ENCODE data around the gene TMEM132C. TPM values are rescaled to one million over a fixed set of nuclear protein-coding genes. Genes with fewer than 3 reads are reported as not detected.

TMEM132C gene
- total RNA-seq, 2 donors from 2014 or later = 0.46 to 5.3 TPM

DNA sequence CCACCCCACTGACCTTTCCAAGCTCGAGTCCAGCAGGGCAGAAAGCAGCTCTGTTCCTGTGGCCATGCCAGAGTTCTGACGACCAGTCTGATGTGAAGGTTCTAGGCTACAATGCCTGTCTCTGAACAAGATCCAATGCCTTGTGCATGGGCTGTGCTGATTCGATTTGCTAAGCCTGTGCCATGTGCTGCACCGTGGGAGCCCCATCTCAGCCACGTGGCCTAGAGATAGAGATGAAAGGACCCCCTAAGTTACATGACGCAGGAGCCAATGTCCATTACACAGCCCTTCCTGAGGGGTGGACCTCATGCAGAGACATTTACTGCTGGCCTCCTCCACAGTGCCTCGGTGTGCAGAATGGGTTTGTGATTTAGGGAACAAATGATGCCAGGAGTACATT is 300.8 kb downstream of the TMEM132C start:
- TF ChIP-seq POLR2A (IDR thresholded peaks at IDR 0.05) (no peak), POLR2AphosphoS5 (IDR thresholded peaks at IDR 0.05) (no peak)
- TF ChIP-seq, protein P1, sequence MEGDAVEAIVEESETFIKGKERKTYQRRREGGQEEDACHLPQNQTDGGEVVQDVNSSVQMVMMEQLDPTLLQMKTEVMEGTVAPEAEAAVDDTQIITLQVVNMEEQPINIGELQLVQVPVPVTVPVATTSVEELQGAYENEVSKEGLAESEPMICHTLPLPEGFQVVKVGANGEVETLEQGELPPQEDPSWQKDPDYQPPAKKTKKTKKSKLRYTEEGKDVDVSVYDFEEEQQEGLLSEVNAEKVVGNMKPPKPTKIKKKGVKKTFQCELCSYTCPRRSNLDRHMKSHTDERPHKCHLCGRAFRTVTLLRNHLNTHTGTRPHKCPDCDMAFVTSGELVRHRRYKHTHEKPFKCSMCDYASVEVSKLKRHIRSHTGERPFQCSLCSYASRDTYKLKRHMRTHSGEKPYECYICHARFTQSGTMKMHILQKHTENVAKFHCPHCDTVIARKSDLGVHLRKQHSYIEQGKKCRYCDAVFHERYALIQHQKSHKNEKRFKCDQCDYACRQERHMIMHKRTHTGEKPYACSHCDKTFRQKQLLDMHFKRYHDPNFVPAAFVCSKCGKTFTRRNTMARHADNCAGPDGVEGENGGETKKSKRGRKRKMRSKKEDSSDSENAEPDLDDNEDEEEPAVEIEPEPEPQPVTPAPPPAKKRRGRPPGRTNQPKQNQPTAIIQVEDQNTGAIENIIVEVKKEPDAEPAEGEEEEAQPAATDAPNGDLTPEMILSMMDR (IDR thresholded peaks at IDR 0.05) = no peak
- intact Hi-C loops (cut with DNase I) = no loop called here
- Histone ChIP-seq H3K9me3 (no peaks in the 10 kb centered on the region), H3K4me3 (no peak overlapping the region), H3K36me3 (no peaks in the 10 kb centered on the region), H3K27ac (no peak overlapping the region), H3K27me3 (replicated peaks; ENCODE audit: insufficient read depth) (no peaks in the 10 kb centered on the region), H3K4me1 (replicated peaks) (no peaks in the 10 kb centered on the region)
- no peak for DNase-seq (ENCODE audit: low spot score)
- 74% methylated on average over 7 of the region's 7 CpGs for WGBS

DNA sequence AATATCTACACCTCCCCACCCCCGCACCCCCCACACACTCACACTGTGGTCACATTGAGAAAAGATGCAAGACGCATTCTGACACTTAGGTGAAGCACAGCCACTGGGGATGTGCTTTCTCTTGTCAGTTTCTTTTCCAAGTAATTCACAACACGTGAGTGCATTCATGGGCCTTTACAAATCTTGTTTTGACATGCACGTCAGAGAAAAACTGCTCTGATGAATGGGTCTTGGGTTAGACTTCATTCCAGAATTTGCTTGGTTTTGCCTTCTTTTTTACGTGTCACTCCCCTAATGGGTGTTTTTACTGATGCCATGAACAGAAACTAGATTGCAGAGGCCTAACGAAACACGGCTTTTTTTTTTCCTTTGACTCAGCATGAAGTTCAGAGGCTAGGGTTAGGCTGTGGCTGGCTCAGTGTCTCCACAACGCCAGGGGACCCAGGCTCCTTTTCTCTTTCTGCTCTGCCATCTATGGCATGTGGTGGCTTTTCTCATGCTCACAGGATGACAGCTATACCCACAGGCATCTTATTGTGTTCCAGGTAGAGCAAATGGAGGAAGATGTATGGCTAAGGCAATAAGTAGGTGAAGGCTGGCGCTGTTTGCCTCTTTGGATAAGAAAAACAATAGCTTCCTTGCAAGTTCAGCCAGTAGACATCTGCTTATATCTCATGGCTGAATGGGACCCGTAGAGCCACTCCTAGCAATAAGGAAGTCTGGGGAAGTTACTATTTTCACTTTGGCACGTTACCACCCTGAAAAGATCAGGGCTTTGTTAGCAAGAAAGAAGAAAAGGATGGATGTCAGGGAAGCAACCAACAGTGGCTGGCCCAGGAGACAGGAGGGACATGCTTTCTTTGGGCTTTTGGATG is 303.5 kb downstream of the TMEM132C start:
- Histone ChIP-seq H3K27ac (no peak overlapping the region), H3K4me3 (no peak overlapping the region), H3K27me3 (replicated peaks; ENCODE audit: insufficient read depth) (no peaks in the 10 kb centered on the region), H3K4me1 (replicated peaks) (no peaks in the 10 kb centered on the region), H3K9me3 (no peaks in the 10 kb centered on the region), H3K36me3 (no peaks in the 10 kb centered on the region)
- no peak for DNase-seq (ENCODE audit: low spot score)
- TF ChIP-seq POLR2AphosphoS5 (IDR thresholded peaks at IDR 0.05) (no peak), POLR2A (IDR thresholded peaks at IDR 0.05) (no peak)
- TF ChIP-seq, protein P1 (IDR thresholded peaks at IDR 0.05) = no peak
- intact Hi-C loops (cut with DNase I) = no loop called here
- WGBS = 62% methylated on average over 11 of the region's 11 CpGs

DNA sequence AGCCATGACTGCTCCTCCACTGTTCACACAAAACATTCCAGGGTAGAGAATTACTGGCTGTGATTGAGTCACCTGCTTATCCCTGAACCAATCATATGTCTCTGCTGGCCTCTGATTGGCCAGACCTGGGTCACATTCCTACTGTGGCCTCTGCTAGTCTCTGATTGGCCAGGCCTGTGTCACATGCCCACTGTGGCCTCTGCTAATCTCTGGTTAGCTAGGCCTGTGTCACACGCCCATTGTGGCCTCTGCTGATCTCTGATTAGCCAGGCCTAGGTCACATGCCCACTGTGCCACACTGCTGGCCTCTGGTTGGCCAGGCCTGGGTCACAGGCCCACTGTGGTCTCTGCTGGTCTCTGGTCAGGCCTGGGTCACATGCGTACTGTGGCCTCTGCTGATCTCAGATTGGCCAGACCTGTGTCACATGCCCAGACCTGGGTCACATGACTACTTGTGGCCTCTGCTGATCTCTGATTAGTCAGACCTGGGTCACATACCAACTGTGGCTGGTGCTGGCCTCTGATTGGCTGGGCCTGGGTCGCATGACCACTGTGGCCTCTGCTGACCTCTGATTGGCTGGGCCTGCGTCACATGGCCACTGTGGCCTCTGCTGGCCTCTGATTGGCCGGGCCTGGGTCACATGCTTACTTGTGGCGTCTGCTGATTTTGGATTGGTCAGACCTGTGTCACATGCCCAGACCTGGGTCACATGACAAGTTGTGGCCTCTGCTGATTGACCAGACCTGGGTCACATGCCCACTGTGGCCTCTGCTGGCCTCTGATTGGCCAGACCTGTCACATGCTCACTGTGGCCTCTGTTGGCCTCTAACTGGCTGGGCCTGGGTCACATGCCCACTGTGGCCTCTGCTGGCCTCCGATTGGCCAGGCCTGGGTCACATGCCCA is 305.2 kb downstream of the TMEM132C start:
- WGBS = 92% methylated on average over 7 of the region's 7 CpGs
- Histone ChIP-seq H3K4me3 (no peak overlapping the region), H3K9me3 (no peaks in the 10 kb centered on the region), H3K27me3 (replicated peaks; ENCODE audit: insufficient read depth) (no peaks in the 10 kb centered on the region), H3K4me1 (replicated peaks) (no peaks in the 10 kb centered on the region), H3K27ac (no peak overlapping the region), H3K36me3 (no peaks in the 10 kb centered on the region)
- TF ChIP-seq, protein P1 (IDR thresholded peaks at IDR 0.05) = no peak
- TF ChIP-seq POLR2A (IDR thresholded peaks at IDR 0.05) (no peak), POLR2AphosphoS5 (IDR thresholded peaks at IDR 0.05) (no peak)
- intact Hi-C loops (cut with DNase I) = no loop called here
- no peak for DNase-seq (ENCODE audit: low spot score)

DNA sequence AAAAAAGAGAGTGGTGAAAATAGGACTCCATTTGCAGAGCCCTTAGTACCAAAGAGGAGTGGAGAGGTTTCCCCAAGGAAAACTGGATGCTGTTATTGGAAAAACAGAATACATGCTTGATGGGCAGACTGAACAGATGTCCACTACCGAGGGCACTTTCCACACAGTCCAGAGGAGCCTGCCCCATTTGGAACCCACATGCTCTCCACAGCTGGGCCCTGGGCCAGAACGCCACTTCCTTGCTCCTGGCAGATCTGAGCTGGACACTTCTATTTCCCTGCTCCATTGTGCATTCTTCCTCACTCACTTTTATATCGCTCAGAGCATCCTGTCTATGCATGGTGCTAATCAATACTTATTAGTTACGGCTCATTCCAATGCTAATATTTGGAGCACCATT is 306.9 kb downstream of the TMEM132C start:
- Histone ChIP-seq H3K4me1 (replicated peaks) (no peaks in the 10 kb centered on the region), H3K4me3 (no peak overlapping the region), H3K36me3 (no peaks in the 10 kb centered on the region), H3K27me3 (replicated peaks; ENCODE audit: insufficient read depth) (no peaks in the 10 kb centered on the region), H3K27ac (no peak overlapping the region), H3K9me3 (no peaks in the 10 kb centered on the region)
- TF ChIP-seq, protein P1 (IDR thresholded peaks at IDR 0.05) = no peak
- TF ChIP-seq POLR2AphosphoS5 (IDR thresholded peaks at IDR 0.05) (no peak), POLR2A (IDR thresholded peaks at IDR 0.05) (no peak)
- DNase-seq (ENCODE audit: low spot score) = no peak
- 69% methylated on average over 4 of the region's 4 CpGs for WGBS
- intact Hi-C loops (cut with DNase I) = no loop called here
